Erythroblast (primary cell): ENCODE results near the gene YOD1.

Experiments used
- DNase-seq, 2 experiments: peaks; one replicate each; lab custom pipeline; 2025; lab: John Stamatoyannopoulos, UW
- GATA1 ChIP-seq: IDR thresholded peaks from 2 replicates; pipeline ENCODE4 v1.6.1; 2011; ENCODE audit warnings: low read depth, mild to moderate bottlenecking, control low read depth, low read length, moderate library complexity
- POLR2A ChIP-seq: IDR thresholded peaks from 2 replicates; pipeline ENCODE4 v1.6.1; 2011; ENCODE audit warnings: mild to moderate bottlenecking, low read length

YOD1 gene

DNA sequence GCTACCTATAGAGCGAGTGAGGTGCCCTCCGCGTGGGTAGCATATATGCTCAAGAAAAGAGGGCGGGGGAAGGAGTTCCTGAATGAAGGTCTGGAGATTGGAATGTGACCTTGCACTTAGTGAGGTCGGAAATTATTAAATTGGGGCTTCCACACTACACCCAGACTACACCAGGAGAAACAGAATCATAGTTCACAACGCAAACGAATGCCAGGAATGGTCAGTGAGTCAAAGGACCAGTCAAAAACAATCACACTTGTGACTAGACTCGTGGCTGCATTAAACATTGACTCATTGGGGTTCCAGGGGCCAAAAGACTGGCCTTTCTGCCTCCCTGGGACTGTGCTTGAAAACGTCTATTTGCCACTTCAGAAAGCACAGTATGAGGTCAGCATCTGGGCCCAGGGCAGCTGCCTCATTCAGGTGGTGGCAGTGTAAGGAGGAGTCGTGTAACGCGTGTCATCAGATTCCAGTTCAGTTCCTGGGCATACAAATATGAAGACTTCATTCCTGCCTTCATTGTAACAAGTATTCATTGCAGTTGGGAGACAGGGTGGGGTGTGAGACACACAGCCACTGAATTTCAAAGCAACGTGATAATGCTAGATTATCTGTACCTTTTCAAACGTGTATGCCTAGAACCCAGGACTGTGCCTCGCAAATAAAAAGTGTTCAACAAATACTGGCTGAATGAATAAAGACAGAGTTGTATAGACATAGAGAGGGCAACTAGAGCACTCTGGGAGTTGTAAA, at the start of gene YOD1:
YOD1 (minus strand) TSS at position 18 of the 753 bp plus-strand sequence. CDS start 178 bp downstream, outside the sequence.
- DNase-seq = peak; percentile 53 to 68
- TF ChIP-seq GATA1 (no peak), POLR2A (no peak)

DNA sequence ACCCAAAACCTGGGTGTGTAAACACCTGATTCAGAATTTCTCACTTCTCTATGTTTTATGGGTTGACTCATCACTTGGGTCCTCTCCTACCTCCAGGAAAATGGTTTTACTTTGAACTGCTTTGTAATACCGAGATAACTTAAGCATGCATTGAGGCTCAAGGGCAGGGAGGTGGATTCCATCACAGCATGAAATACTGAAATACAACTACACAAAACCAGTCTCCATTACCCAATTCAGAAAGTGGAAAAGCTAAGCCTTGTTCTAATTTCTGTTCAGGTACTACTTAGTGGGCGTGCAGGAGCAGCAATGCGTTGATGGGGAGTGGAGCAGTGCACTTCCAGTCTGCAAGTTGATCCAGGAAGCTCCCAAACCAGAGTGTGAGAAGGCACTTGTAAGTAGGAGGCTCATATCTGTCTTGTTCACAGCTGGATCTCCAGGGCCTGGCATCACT, 46.9 kb upstream of the YOD1 start:
- TF ChIP-seq POLR2A = no peak

DNA sequence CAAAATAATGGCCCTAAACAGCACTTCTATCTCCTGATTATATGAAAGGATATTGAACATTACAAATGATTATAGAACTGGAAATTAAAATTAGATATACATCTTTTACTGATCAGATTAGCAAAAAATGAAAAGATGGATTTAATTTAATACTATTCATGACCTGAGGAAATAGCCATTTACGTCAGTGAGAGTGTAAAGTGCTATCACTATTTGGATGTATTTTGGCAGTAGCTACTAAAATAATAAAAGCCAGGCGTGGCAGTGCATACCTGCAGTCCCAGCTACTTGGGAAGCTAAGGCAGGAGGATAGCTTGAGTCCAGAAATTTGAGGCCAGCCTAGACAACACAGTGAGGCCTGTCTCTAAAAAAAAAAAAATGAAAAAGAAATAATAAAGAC, 42.9 kb upstream of the YOD1 start:
- DNase-seq = no peak
- no peak for TF ChIP-seq POLR2A

More for the DNA sequence above, 46.9 kb upstream of the YOD1 start:
- no peak for DNase-seq

DNA sequence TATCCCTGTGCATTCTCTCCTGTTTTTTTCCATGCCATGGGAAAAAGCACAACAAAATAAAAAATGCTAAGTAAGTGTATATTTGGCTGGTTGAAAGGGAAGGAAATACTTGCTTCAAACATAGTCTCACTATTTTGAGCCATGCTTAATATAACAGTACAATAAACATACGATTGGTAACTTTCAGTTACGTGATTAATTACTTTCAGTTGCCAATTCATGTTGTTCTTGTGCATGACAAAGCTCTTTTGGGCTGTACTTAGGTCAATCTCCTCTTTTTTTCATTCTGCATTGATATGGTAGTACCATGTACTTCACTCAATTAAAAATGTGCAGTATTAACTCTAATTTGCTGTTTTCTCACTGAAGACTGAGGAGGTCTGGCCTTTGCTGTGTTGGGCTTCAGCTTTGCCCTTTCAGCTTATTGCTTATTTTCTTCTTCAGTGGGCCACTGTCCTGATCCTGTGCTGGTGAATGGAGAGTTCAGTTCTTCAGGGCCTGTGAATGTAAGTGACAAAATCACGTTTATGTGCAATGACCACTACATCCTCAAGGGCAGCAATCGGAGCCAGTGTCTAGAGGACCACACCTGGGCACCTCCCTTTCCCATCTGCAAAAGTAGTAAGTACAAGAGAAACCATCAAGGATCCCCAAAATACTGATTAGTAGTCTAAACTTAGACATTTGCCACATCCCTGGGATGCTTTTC, 40.3 kb upstream of the YOD1 start:
- DNase-seq = no peak

DNA sequence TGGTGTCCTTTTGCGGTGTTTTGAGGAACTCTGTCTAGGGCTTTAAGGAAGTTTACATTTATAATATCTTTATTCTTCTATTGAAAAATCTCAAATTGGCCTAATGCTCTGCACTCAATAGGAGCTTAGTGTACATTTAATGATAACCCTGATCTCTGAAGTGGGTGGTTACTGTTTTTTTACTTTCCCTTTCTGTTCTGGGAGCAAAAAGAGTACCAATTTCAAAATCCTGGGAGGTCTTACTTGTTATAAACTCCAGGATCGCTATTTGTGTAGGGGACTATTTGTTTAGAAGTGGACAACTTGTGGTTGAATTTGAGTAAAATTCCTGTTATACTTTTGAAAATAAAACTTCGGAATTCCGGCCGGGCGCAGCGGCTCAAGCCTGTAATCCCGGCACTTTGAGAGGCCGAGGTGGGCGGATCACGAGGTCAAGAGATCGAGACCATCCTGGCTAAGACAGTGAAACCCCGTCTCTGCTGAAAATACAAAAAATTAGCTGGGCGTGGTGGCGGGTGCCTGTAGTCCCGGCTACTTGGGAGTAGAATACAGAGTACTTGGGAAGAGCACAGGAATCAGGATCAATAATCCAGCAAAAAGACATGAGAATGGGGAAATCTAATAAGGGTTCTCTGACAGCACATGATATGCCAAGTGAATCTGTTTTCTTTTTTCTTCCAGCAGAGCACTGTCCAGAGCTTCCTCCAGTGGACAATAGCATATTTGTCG, 38.8 kb upstream of the YOD1 start:
- TF ChIP-seq GATA1 (no peak), POLR2A (no peak)
- DNase-seq = no peak

More for the DNA sequence above, 40.3 kb upstream of the YOD1 start:
- no peak for TF ChIP-seq GATA1

DNA sequence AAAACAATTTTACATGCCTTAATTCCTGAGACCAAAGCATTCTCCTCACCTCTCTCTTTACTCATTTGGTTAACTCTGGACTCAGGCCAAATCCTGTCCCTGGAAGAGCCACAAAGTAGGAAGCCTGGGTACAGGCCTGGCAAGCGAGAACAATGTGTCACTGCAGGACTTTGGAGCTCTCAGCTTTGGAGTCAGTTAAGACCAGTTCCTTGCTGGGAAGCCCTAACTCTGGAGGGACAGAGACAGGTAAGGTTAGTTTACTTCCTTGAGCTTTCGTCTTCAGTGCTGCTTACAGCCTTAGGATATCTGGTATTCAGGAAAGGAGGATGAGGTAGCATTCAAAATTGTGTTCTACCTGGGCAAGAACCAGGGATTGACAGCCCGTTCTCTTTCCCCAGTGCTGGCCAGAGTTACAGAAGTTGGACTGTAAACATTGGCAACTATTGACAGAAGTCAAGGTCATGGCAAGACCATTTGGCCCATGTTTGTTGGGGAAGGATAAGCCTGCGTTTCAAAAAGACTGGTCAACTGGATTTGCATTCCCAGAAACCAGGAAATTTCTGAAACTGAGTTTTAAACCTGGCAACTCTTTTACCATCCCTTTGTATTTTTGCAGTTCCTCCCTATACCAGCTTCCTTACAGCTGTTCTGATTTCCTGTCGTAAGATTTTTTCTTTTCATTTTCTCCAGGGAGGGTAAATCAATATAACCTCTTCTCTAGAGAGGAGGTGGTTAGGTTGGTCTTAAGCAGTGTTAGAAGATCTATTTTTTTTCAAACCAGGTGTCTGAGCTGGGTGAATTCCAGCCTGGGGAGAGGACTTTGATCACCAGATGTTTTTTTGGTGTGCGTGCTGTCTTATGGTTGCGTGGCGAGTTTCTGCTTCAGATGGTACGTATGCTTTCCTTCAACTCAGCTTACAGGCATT, 38.0 kb upstream of the YOD1 start, which contains the start of gene C4BPB:
C4BPB (plus strand) TSS at position 160 of the 926 bp plus-strand sequence; CDS start at position 832, 672 bp downstream.
- DNase-seq = no peak
- TF ChIP-seq POLR2A (no peak), GATA1 (no peak)

DNA sequence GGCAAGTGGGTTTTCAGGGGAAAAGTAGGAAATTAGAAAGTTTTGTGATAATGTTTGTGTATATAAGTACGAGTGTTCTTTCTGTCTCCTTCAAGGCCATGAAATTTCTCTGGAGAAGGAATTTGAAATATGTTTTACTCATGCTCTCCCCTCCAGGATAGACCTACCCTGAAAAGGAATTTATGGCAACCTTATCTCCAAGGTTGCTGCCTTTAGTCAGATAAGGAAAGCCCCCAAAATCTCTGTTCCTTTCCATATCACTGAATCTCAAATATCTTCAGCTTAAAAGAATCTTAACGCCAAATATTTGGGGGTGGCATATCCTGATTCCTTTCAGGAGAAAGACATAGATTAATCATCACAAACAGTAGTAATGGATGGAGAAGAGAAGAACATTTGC, 37.2 kb upstream of the YOD1 start:
- TF ChIP-seq POLR2A (no peak), GATA1 (no peak)
- no peak for DNase-seq

DNA sequence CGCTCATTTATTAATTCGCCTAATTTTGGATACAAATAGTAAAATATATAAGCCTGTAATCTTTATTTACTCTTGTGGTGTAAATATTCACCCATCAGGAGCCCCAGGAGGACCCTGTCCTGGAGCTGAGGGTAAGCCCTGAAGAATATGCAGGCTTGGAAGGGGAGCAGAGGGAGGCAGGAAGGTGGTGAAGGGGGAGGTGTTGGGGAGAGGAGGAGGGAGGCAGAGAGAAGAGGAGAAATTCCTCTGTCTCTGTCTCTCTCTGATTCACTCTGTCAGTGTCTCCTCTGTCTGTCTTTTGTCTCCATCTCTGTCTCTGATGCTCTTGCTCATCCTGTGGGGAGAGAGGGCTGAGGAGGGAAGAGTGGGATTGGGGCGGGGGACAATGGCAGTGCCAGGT, 34.9 kb upstream of the YOD1 start:
- TF ChIP-seq GATA1 (no peak), POLR2A (no peak)
- DNase-seq = no peak

DNA sequence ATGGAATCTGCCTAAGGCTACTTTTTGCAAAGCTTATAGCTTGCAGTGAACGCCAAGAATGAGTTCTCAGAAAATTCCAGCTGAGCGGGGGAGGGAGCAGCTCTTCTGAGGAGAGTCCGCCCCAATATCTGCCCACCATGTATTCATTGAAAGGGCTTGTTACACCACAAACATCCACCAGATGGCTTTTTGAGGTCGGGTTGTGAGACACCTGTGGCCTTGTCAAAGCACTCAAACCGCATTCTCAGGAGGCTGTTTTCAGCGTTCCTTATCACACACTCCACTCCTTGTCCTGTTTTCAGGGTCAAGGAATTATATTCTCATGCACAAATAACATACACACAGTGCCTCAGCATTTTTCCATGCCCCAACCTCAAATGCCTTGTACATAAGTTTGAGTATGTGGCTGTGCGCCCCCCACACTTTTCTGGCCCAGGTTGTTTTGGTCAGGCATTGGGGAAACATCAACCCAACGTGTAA, 33.7 kb upstream of the YOD1 start:
- no peak for TF ChIP-seq POLR2A
- TF ChIP-seq GATA1 = no peak
- DNase-seq = peak; percentile 76 to 82

DNA sequence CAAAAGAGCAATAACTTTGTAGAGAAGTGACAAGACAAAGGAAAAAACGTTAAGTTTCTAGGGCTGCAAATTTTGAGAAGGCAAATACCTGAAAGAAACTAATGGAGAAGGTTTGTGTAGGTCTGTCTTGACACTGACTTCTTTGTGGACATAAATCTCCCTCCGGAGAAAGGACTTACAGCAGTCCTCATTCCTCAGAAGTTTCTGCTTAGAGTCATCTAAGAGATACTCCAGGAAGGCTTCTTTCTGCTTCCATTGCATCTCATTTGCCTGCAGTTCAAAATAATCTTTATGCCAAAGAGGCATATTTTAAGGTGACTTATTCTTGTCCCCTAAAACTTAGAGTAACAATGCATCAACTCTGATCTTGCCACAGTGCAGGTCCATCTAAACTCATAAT, 33.2 kb upstream of the YOD1 start:
- no peak for DNase-seq
- TF ChIP-seq POLR2A (no peak), GATA1 (no peak)

DNA sequence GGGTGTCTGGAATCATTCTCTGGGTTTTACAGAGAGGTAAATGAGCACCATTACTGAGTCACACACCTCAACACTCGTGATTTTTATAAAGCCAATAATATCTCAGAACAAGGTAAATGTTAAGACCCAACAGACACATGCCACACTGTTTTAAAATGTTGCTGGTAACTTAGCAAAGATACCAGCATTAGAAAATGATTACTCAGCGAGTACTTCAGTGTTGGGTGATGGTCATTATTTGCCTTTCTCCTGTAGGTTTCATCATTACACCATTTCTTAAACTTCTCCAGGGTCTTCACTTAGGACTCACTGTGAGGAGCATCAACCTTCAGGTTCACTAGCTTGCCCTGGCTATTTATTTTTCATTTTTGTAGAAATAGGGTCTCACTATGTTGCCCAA, 30.8 kb upstream of the YOD1 start:
- no peak for TF ChIP-seq GATA1
- no peak for TF ChIP-seq POLR2A
- no peak for DNase-seq

DNA sequence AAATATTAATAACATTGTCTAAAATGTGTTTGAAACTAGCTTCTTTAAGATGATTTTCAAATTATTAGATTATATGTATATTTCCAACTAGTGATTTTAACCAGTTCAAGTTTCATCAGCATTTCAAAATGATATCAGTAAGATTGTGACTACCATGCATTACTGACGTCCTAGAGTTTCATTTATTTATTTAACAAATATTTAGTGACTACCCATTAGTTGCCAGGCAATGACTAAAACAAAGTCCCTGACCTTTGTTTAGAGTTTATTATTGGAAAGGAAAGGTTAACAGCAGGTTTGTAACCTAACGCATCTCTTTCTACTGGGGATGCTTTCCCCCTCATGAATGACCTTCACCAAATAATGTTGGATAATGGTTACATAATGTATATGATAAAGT, 30.1 kb upstream of the YOD1 start:
- DNase-seq = no peak
- TF ChIP-seq GATA1 (no peak), POLR2A (no peak)

DNA sequence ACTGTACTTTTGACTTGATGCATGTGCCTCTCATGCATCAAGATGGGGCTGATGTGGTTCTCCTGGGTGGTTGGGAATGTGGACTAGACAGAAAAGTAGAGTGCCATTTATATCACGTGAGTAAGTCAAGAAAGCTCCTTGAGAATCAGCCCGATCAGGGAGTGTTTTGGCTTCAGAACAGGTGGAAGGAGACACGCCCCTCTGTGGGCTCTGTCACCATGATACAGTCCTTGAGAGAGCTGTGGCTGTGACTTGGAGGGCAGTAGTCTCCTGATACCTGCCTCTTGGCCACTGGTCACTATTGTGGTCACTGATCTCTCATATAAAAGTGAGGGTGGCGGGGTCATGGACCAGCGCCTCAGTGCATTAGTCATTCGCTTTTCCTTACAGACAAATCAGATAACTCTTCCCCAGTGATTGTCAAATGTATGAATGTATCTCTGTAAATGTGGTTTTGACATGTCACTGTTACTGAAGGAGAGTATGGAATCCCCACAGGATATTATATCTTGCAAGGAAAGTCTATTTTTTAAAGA, 28.8 kb upstream of the YOD1 start:
- no peak for DNase-seq
- TF ChIP-seq GATA1 (no peak), POLR2A (no peak)
